Measurements from ENCODE around the gene NSUN6.
A peak's percentile ranks its signal among the peaks of the same experiment; 100 is the strongest.

DNA sequence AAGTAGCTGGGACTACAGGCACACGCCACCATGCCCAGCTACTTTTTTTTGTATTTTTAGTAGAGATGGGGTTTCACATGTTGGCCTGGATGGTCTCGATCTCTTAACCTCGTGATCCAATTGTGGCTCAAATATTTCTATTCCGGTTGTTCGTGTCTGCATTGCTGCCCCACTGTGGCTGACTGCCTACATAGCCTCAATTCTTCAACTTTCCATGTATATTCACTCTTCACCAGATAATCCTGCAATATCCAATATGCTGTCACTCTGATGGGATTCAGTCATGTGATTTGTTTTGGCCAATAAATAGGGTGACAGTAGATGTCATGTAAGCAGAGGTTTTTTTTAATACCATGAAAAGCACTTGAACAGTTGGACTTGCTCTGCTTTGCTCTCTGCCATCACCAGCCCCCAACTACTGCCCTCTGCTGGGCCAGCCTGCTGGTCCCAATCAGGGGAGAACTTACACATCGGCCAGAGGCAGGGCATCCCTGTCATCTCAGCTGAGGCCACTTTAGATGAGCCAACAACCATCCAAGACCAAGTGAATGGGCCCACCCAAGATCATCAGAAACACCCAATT lies 56.7 kb downstream of the NSUN6 start:
- TF ChIP-seq ZNF423 (CRISPR knock-in tag; IDR thresholded peaks at IDR 0.05) (no peak), CBFB (CRISPR knock-in tag; IDR thresholded peaks at IDR 0.05; ENCODE audit: low read depth) (no peak), ZBTB21 (CRISPR knock-in tag; IDR thresholded peaks at IDR 0.05; ENCODE audit: borderline replicate concordance) (no peak), ZNF219 (CRISPR knock-in tag; IDR thresholded peaks at IDR 0.05; ENCODE audit: borderline replicate concordance) (no peak)
- TF ChIP-seq, protein P1, sequence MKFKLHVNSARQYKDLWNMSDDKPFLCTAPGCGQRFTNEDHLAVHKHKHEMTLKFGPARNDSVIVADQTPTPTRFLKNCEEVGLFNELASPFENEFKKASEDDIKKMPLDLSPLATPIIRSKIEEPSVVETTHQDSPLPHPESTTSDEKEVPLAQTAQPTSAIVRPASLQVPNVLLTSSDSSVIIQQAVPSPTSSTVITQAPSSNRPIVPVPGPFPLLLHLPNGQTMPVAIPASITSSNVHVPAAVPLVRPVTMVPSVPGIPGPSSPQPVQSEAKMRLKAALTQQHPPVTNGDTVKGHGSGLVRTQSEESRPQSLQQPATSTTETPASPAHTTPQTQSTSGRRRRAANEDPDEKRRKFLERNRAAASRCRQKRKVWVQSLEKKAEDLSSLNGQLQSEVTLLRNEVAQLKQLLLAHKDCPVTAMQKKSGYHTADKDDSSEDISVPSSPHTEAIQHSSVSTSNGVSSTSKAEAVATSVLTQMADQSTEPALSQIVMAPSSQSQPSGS (CRISPR knock-in tag; IDR thresholded peaks at IDR 0.05; ENCODE audit: borderline replicate concordance, low read depth), result no peak
- TF ChIP-seq, protein P2, sequence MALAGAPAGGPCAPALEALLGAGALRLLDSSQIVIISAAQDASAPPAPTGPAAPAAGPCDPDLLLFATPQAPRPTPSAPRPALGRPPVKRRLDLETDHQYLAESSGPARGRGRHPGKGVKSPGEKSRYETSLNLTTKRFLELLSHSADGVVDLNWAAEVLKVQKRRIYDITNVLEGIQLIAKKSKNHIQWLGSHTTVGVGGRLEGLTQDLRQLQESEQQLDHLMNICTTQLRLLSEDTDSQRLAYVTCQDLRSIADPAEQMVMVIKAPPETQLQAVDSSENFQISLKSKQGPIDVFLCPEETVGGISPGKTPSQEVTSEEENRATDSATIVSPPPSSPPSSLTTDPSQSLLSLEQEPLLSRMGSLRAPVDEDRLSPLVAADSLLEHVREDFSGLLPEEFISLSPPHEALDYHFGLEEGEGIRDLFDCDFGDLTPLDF (CRISPR knock-in tag; IDR thresholded peaks at IDR 0.05), result no peak
- TF ChIP-seq, protein P3, sequence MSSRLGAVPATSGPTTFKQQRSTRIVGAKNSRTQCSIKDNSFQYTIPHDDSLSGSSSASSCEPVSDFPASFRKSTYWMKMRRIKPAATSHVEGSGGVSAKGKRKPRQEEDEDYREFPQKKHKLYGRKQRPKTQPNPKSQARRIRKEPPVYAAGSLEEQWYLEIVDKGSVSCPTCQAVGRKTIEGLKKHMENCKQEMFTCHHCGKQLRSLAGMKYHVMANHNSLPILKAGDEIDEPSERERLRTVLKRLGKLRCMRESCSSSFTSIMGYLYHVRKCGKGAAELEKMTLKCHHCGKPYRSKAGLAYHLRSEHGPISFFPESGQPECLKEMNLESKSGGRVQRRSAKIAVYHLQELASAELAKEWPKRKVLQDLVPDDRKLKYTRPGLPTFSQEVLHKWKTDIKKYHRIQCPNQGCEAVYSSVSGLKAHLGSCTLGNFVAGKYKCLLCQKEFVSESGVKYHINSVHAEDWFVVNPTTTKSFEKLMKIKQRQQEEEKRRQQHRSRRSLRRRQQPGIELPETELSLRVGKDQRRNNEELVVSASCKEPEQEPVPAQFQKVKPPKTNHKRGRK (CRISPR knock-in tag; IDR thresholded peaks at IDR 0.05; ENCODE audit: borderline replicate concordance), result no peak
- TF ChIP-seq, protein P4, sequence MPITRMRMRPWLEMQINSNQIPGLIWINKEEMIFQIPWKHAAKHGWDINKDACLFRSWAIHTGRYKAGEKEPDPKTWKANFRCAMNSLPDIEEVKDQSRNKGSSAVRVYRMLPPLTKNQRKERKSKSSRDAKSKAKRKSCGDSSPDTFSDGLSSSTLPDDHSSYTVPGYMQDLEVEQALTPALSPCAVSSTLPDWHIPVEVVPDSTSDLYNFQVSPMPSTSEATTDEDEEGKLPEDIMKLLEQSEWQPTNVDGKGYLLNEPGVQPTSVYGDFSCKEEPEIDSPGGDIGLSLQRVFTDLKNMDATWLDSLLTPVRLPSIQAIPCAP (CRISPR knock-in tag; IDR thresholded peaks at IDR 0.05), result no peak
- TF ChIP-seq, protein P5, sequence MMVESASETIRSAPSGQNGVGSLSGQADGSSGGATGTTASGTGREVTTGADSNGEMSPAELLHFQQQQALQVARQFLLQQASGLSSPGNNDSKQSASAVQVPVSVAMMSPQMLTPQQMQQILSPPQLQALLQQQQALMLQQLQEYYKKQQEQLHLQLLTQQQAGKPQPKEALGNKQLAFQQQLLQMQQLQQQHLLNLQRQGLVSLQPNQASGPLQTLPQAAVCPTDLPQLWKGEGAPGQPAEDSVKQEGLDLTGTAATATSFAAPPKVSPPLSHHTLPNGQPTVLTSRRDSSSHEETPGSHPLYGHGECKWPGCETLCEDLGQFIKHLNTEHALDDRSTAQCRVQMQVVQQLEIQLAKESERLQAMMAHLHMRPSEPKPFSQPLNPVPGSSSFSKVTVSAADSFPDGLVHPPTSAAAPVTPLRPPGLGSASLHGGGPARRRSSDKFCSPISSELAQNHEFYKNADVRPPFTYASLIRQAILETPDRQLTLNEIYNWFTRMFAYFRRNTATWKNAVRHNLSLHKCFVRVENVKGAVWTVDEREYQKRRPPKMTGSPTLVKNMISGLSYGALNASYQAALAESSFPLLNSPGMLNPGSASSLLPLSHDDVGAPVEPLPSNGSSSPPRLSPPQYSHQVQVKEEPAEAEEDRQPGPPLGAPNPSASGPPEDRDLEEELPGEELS (CRISPR knock-in tag; IDR thresholded peaks at IDR 0.05), result no peak
- TF ChIP-seq, protein P6, sequence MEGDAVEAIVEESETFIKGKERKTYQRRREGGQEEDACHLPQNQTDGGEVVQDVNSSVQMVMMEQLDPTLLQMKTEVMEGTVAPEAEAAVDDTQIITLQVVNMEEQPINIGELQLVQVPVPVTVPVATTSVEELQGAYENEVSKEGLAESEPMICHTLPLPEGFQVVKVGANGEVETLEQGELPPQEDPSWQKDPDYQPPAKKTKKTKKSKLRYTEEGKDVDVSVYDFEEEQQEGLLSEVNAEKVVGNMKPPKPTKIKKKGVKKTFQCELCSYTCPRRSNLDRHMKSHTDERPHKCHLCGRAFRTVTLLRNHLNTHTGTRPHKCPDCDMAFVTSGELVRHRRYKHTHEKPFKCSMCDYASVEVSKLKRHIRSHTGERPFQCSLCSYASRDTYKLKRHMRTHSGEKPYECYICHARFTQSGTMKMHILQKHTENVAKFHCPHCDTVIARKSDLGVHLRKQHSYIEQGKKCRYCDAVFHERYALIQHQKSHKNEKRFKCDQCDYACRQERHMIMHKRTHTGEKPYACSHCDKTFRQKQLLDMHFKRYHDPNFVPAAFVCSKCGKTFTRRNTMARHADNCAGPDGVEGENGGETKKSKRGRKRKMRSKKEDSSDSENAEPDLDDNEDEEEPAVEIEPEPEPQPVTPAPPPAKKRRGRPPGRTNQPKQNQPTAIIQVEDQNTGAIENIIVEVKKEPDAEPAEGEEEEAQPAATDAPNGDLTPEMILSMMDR (IDR thresholded peaks at IDR 0.05), result peak; percentile 22; the same call in 1 of the 2 replicates

All from WTC11 (cell line).